Neural progenitor cell (in vitro differentiated cells): Measurements from ENCODE around the gene NDST1.

ENCODE experiments used
- EZH2 ChIP-seq: fragments of 200-600 bp; sonication (generic); IDR thresholded peaks from 2 replicates; pipeline ENCODE4 v1.6.1; 2017; ENCODE audit warnings: antibody characterized with exemption, mild to moderate bottlenecking, moderate library complexity
- EZH2phosphoT487 ChIP-seq: fragments of 200-600 bp; sonication (generic); IDR thresholded peaks from 2 replicates; pipeline ENCODE4 v1.6.1; 2017; ENCODE audit warnings: antibody characterized with exemption
- TF ChIP-seq, protein P1 (sequence below): fragments of 200-600 bp; sonication (generic); IDR thresholded peaks from 2 replicates; pipeline ENCODE4 v1.5.1; 2017; ENCODE audit warnings: antibody characterized with exemption, mild to moderate bottlenecking

DNA sequence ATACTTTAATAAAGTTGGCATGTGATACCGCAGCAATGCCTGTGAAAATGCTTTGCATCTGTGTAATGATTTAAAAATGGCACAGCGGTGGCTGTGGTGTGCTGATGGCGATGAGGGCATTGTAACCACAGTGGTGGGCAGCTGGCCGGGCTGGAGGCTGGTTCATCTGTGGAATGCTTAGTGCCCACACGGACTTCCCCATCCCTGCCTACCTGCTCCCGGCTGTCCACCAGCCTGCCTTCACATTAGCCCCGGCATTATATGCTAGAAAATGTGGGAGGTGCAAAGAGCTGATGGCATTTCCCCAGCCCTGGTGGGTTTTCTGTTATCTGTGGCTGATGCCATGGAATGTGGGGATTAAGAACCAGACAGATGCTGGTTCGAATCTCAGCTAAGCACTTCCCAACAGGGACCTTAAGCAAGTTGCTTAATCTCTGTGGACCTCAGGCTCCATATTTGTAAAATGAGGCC is 2.9 kb upstream of the NDST1 start:
- TF ChIP-seq, protein P1, sequence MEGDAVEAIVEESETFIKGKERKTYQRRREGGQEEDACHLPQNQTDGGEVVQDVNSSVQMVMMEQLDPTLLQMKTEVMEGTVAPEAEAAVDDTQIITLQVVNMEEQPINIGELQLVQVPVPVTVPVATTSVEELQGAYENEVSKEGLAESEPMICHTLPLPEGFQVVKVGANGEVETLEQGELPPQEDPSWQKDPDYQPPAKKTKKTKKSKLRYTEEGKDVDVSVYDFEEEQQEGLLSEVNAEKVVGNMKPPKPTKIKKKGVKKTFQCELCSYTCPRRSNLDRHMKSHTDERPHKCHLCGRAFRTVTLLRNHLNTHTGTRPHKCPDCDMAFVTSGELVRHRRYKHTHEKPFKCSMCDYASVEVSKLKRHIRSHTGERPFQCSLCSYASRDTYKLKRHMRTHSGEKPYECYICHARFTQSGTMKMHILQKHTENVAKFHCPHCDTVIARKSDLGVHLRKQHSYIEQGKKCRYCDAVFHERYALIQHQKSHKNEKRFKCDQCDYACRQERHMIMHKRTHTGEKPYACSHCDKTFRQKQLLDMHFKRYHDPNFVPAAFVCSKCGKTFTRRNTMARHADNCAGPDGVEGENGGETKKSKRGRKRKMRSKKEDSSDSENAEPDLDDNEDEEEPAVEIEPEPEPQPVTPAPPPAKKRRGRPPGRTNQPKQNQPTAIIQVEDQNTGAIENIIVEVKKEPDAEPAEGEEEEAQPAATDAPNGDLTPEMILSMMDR: no peak
- TF ChIP-seq EZH2 (no peak), EZH2phosphoT487 (no peak)
